GM23248 (cell line): ENCODE results near the gene RNF213. TPM values are rescaled to one million over a fixed set of nuclear protein-coding genes. Genes with fewer than 3 reads are reported as not detected.

Experiments used
- DNase-seq: peaks from one replicate; pipeline ENCODE4 v3.0.0-alpha.2; 2015
- H2AFZ ChIP-seq: fragments of 200-600 bp; sonication (generic); 2 replicates; pipeline ENCODE4 v1.6.1; 2016; ENCODE audit warnings: antibody characterized with exemption
- H3F3A ChIP-seq: fragments of 200-600 bp; sonication (generic); 2 replicates; pipeline ENCODE4 v1.6.1; 2016; ENCODE audit warnings: mild to moderate bottlenecking, antibody characterized with exemption, mixed run types; ENCODE audit not compliant: insufficient read depth
- H3K27ac ChIP-seq: fragments of 200-600 bp; sonication (generic); 2 replicates; pipeline ENCODE4 v1.5.1; 2016; ENCODE audit warnings: mild to moderate bottlenecking
- H3K27me3 ChIP-seq: fragments of 200-600 bp; sonication (generic); replicated peaks from 2 replicates; pipeline ENCODE4 v1.6.1; 2016; ENCODE audit warnings: mild to moderate bottlenecking; ENCODE audit not compliant: insufficient read depth
- H3K36me3 ChIP-seq: fragments of 200-600 bp; sonication (generic); 2 replicates; pipeline ENCODE4 v1.6.1; 2016; ENCODE audit warnings: low read depth, mild to moderate bottlenecking
- H3K4me1 ChIP-seq: fragments of 200-600 bp; sonication (generic); 2 replicates; pipeline ENCODE4 v1.6.1; 2016; ENCODE audit warnings: mild to moderate bottlenecking; ENCODE audit not compliant: insufficient read depth
- H3K4me2 ChIP-seq: fragments of 200-600 bp; sonication (generic); one replicate; pipeline ENCODE4 v1.6.1; 2016; ENCODE audit warnings: mild to moderate bottlenecking; ENCODE audit not compliant: unreplicated experiment
- H3K4me3 ChIP-seq: fragments of 200-600 bp; sonication (generic); 2 replicates; pipeline ENCODE4 v1.5.1; 2016; ENCODE audit warnings: mild to moderate bottlenecking
- H3K79me2 ChIP-seq: fragments of 200-600 bp; sonication (generic); 2 replicates; pipeline ENCODE4 v1.6.1; 2016; ENCODE audit warnings: mild to moderate bottlenecking; ENCODE audit not compliant: insufficient read depth
- H3K9ac ChIP-seq: fragments of 200-600 bp; sonication (generic); 2 replicates; pipeline ENCODE4 v1.6.1; 2016; ENCODE audit warnings: mild to moderate bottlenecking
- H3K9me2 ChIP-seq: fragments of 200-600 bp; sonication (generic); 2 replicates; pipeline ENCODE4 v1.6.1; 2016; ENCODE audit warnings: mixed run types, mild to moderate bottlenecking, moderate library complexity; ENCODE audit not compliant: insufficient read depth
- H3K9me3 ChIP-seq: fragments of 200-600 bp; sonication (generic); one replicate; pipeline ENCODE4 v1.6.1; 2017; ENCODE audit warnings: low read depth
- H4K20me1 ChIP-seq: fragments of 200-600 bp; sonication (generic); 2 replicates; pipeline ENCODE4 v1.6.0; 2016; ENCODE audit not compliant: insufficient read depth
- EZH2 ChIP-seq: fragments of 200-600 bp; sonication (generic); IDR thresholded peaks from 2 replicates; pipeline ENCODE4 v1.6.1; 2018; ENCODE audit warnings: antibody characterized with exemption, mild to moderate bottlenecking; ENCODE audit not compliant: insufficient read depth, poor library complexity, severe bottlenecking
- EZH2phosphoT487 ChIP-seq: fragments of 200-600 bp; sonication (generic); IDR thresholded peaks from 2 replicates; pipeline ENCODE4 v1.6.1; 2018; ENCODE audit warnings: antibody characterized with exemption, moderate library complexity, mild to moderate bottlenecking, low read depth; ENCODE audit not compliant: insufficient read depth
- WGBS, 2 experiments: methylation state at CpG; one replicate each; pipeline ENCODE4 v1.1.6; 2015 to 2017; ENCODE audit warnings: low lambda C conversion rate in 2 of 2, low coverage in 1 of 2; ENCODE audit errors: missing lambda C conversion rate in 2 of 2; 5-methylcytosine and 5-hydroxymethylcytosine counted together
- in situ Hi-C: fragments of 300-500 bp; cut with MboI; formaldehyde crosslinking; loops from 2 replicates; pipeline ENCODE4 v1.15.0; 2020
- polyA plus RNA-seq: library from polyadenylated mRNA; unstranded; fragments of >200 nt; fragmentation: Nextera tagmentation; extraction: Ambion mirVana; gene quantifications from 2 replicates; pipeline ENCODE4 v1.2.1, GENCODE V29; 2016
- total RNA-seq: library from RNA; depleted of rRNA; stranded (reverse); fragments of >200 nt; shearing (Covaris generic); gene quantifications from 2 replicates; pipeline ENCODE4 v1.2.3, GENCODE V29; 2014

RNF213 gene
- total and polyA plus RNA-seq, 2 experiments from 2014 or later, result 18.8 to 45.0 TPM

- no peaks in the 10 kb centered on the region for H3K9me2 ChIP-seq
- 92% methylated on average over 9 of the region's 9 CpGs for WGBS, 2 experiments
- no peak overlapping the region for H2AFZ ChIP-seq
- peaks cover 79% of the 10 kb centered on the region for H3K36me3 ChIP-seq
- no peaks in the 10 kb centered on the region for H3K79me2 ChIP-seq
- H3K4me1 ChIP-seq, result no peaks in the 10 kb centered on the region
- no peaks in the 10 kb centered on the region for H3K27me3 ChIP-seq
- 0 out of 2 replicates have a peak, but pooled peaks cover 6% of the 10 kb centered on the region for H3F3A ChIP-seq
- TF ChIP-seq EZH2 (no peak), EZH2phosphoT487 (no peak)
- no peak overlapping the region for H3K27ac ChIP-seq
- H4K20me1 ChIP-seq, result no peaks in the 10 kb centered on the region
- H3K4me3 ChIP-seq, result no peak overlapping the region
- no peak overlapping the region for H3K4me2 ChIP-seq
- in situ Hi-C loops, result no loop called here
- H3K9me3 ChIP-seq, result no peaks in the 10 kb centered on the region
- H3K9ac ChIP-seq, result no peak overlapping the region
- DNase-seq, result no peak
Measured at GRCh38 chr17:80379348-80379747, 118.7 kb downstream of the RNF213 start.

GRCh38 chr17:80380068-80380467 is 119.4 kb downstream of the RNF213 start:
- Histone ChIP-seq H3K79me2 (no peaks in the 10 kb centered on the region), H3K9me3 (no peaks in the 10 kb centered on the region), H2AFZ (no peak overlapping the region), H3K9ac (no peak overlapping the region), H3K4me1 (no peaks in the 10 kb centered on the region), H3K27ac (no peak overlapping the region), H3K27me3 (no peaks in the 10 kb centered on the region), H3F3A (0 out of 2 replicates have a peak, but pooled peaks cover 6% of the 10 kb centered on the region), H3K9me2 (no peaks in the 10 kb centered on the region), H3K36me3 (peaks cover 74% of the 10 kb centered on the region), H4K20me1 (no peaks in the 10 kb centered on the region), H3K4me3 (no peak overlapping the region), H3K4me2 (no peak overlapping the region)
- 96 to 100% methylated on average over 6 of the region's 6 CpGs for WGBS, 2 experiments
- TF ChIP-seq EZH2phosphoT487, result no peak
- in situ Hi-C loops, result no loop called here
- DNase-seq, result no peak

- no peak overlapping the region for H3K4me3 ChIP-seq
- H4K20me1 ChIP-seq, result no peaks in the 10 kb centered on the region
- H3K4me2 ChIP-seq, result no peak overlapping the region
- no peaks in the 10 kb centered on the region for H3K27me3 ChIP-seq
- H3K4me1 ChIP-seq, result no peaks in the 10 kb centered on the region
- no peaks in the 10 kb centered on the region for H3K9me2 ChIP-seq
- no peak overlapping the region for H2AFZ ChIP-seq
- in situ Hi-C loops, result no loop called here
- DNase-seq, result no peak
- H3K79me2 ChIP-seq, result no peaks in the 10 kb centered on the region
- no peak overlapping the region for H3K27ac ChIP-seq
- WGBS, 2 experiments, result 93 to 96% methylated on average over 20 to 21 of the region's 21 CpGs
- TF ChIP-seq EZH2, result no peak
- TF ChIP-seq EZH2phosphoT487, result no peak
- H3K9me3 ChIP-seq, result no peaks in the 10 kb centered on the region
- peaks cover 72% of the 10 kb centered on the region for H3K36me3 ChIP-seq
- H3F3A ChIP-seq, result 0 out of 2 replicates have a peak, but pooled peaks cover 6% of the 10 kb centered on the region
- no peak overlapping the region for H3K9ac ChIP-seq
Measured at GRCh38 chr17:80380555-80381002, 119.9 kb downstream of the RNF213 start.

DNA sequence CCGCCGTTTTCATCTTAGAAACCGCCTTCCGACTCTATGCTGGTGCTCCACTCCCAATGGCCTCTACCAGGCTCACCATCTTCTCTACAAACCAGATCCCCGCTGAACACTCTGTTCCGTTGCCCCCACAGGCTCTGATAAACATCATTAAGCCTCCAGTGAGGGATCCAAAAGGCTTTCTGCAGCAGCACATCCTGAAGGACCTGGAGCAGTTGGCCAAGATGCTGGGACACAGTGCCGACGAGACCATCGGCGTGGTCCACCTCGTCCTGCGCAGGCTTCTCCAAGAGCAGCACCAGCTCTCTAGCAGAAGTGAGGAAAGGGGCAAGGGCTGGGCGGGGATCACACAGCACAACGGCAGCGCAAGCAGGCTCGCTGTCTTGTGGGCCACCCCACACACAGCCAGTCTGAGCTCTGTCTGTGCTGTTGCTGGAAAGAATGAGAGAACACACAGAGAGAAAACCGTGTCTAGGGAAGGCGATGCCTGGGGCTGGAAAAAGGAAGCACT is 120.8 kb downstream of the RNF213 start:
- in situ Hi-C loops, result no loop called here
- Histone ChIP-seq H3K4me2 (no peak overlapping the region), H2AFZ (no peak overlapping the region), H3K9me3 (no peaks in the 10 kb centered on the region), H3K9ac (no peak overlapping the region), H3K4me3 (no peak overlapping the region), H3F3A (0 out of 2 replicates have a peak, but pooled peaks cover 6% of the 10 kb centered on the region), H3K4me1 (no peaks in the 10 kb centered on the region), H3K27ac (no peak overlapping the region), H4K20me1 (no peaks in the 10 kb centered on the region), H3K36me3 (peaks cover 67% of the 10 kb centered on the region), H3K9me2 (no peaks in the 10 kb centered on the region), H3K79me2 (no peaks in the 10 kb centered on the region), H3K27me3 (no peaks in the 10 kb centered on the region)
- TF ChIP-seq EZH2phosphoT487 (no peak), EZH2 (no peak)
- DNase-seq, result no peak
- WGBS, 2 experiments, result 83 to 88% methylated on average over 18 of the region's 18 CpGs

- H3K27ac ChIP-seq, result no peak overlapping the region
- H3K4me3 ChIP-seq, result no peak overlapping the region
- H3K4me1 ChIP-seq, result no peaks in the 10 kb centered on the region
- WGBS, 2 experiments, result 81 to 88% methylated on average over 3 of the region's 3 CpGs
- in situ Hi-C loops, result no loop called here
- 0 out of 2 replicates have a peak, but pooled peaks cover 6% of the 10 kb centered on the region for H3F3A ChIP-seq
- no peaks in the 10 kb centered on the region for H4K20me1 ChIP-seq
- no peak for DNase-seq
- no peak for TF ChIP-seq EZH2phosphoT487
- no peak for TF ChIP-seq EZH2
- no peak overlapping the region for H3K9ac ChIP-seq
- peaks cover 58% of the 10 kb centered on the region for H3K36me3 ChIP-seq
- H3K79me2 ChIP-seq, result no peaks in the 10 kb centered on the region
- H3K27me3 ChIP-seq, result no peaks in the 10 kb centered on the region
- no peak overlapping the region for H2AFZ ChIP-seq
- H3K9me2 ChIP-seq, result no peaks in the 10 kb centered on the region
- H3K4me2 ChIP-seq, result no peak overlapping the region
- no peaks in the 10 kb centered on the region for H3K9me3 ChIP-seq
Measured at GRCh38 chr17:80382446-80382845, 121.8 kb downstream of the RNF213 start.
